ENCODE results near the gene DPM3.

DNA sequence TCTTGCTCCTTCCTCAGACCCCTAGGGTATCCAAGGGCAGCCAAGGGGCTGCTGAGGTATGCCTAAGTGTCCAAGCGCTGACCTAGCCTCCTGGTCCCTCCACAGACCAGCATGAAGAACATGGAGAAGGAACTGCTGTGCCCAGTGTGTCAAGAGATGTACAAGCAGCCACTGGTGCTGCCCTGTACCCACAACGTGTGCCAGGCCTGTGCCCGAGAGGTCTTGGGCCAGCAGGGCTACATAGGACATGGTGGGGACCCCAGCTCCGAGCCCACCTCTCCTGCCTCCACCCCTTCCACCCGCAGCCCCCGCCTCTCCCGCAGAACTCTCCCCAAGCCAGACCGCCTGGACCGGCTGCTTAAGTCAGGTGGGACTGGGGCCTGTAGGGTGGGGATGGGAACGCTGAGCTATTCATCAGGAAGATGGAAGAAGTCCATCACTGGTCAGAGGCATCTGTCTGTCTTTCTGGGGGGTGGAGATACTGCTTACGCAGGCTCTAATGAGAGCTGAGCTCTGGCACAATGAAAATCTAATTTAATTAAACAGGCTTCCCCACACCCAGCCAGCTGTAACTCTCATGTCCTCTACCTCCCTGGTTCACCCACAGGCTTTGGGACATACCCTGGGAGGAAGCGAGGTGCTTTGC, 35.1 kb upstream of the DPM3 start:
- TF ChIP-seq ZNF707 (tag by site-specific recombination; IDR thresholded peaks at IDR 0.05) (no peak), MZF1 (tag by site-specific recombination; IDR thresholded peaks at IDR 0.05; ENCODE audit: borderline replicate concordance) (no peak), ZNF274 (IDR thresholded peaks at IDR 0.05; ENCODE audit: low read length) (no peak), ZNF274 (tag by site-specific recombination; IDR thresholded peaks at IDR 0.05; ENCODE audit: borderline replicate concordance) (no peak)
- TF ChIP-seq, protein P1, sequence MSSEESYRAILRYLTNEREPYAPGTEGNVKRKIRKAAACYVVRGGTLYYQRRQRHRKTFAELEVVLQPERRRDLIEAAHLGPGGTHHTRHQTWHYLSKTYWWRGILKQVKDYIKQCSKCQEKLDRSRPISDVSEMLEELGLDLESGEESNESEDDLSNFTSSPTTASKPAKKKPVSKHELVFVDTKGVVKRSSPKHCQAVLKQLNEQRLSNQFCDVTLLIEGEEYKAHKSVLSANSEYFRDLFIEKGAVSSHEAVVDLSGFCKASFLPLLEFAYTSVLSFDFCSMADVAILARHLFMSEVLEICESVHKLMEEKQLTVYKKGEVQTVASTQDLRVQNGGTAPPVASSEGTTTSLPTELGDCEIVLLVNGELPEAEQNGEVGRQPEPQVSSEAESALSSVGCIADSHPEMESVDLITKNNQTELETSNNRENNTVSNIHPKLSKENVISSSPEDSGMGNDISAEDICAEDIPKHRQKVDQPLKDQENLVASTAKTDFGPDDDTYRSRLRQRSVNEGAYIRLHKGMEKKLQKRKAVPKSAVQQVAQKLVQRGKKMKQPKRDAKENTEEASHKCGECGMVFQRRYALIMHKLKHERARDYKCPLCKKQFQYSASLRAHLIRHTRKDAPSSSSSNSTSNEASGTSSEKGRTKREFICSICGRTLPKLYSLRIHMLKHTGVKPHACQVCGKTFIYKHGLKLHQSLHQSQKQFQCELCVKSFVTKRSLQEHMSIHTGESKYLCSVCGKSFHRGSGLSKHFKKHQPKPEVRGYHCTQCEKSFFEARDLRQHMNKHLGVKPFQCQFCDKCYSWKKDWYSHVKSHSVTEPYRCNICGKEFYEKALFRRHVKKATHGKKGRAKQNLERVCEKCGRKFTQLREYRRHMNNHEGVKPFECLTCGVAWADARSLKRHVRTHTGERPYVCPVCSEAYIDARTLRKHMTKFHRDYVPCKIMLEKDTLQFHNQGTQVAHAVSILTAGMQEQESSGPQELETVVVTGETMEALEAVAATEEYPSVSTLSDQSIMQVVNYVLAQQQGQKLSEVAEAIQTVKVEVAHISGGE (tag by site-specific recombination; conservative IDR thresholded peaks at IDR 0.05; ENCODE audit: low read depth): no peak
- TF ChIP-seq, protein P2, sequence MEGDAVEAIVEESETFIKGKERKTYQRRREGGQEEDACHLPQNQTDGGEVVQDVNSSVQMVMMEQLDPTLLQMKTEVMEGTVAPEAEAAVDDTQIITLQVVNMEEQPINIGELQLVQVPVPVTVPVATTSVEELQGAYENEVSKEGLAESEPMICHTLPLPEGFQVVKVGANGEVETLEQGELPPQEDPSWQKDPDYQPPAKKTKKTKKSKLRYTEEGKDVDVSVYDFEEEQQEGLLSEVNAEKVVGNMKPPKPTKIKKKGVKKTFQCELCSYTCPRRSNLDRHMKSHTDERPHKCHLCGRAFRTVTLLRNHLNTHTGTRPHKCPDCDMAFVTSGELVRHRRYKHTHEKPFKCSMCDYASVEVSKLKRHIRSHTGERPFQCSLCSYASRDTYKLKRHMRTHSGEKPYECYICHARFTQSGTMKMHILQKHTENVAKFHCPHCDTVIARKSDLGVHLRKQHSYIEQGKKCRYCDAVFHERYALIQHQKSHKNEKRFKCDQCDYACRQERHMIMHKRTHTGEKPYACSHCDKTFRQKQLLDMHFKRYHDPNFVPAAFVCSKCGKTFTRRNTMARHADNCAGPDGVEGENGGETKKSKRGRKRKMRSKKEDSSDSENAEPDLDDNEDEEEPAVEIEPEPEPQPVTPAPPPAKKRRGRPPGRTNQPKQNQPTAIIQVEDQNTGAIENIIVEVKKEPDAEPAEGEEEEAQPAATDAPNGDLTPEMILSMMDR (tag by site-specific recombination; IDR thresholded peaks at IDR 0.05): no peak
- TF ChIP-seq, protein P3, sequence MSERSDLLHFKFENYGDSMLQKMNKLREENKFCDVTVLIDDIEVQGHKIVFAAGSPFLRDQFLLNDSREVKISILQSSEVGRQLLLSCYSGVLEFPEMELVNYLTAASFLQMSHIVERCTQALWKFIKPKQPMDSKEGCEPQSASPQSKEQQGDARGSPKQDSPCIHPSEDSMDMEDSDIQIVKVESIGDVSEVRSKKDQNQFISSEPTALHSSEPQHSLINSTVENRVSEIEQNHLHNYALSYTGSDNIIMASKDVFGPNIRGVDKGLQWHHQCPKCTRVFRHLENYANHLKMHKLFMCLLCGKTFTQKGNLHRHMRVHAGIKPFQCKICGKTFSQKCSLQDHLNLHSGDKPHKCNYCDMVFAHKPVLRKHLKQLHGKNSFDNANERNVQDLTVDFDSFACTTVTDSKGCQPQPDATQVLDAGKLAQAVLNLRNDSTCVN (tag by site-specific recombination; optimal IDR thresholded peaks at IDR 0.05): no peak
